HCT116 (cell line): ENCODE results near the gene ADD2. TPM values are rescaled to one million over a fixed set of nuclear protein-coding genes. Genes with fewer than 3 reads are reported as not detected.

ENCODE experiments used
- ATAC-seq: fragments of 200-7000 bp; cut with Tn5 transposase; 2 replicates; pipeline ENCODE4 v1.9.1; 2020; ENCODE audit warnings: mild to moderate bottlenecking, moderate library complexity
- BruUV-seq: library from RNA; stranded (reverse); fragments of 400-500 nt; replicated peaks from 2 replicates; lab custom pipeline; 2021; lab: Mats Ljungman, UMichigan
- CTCF ChIA-PET: fragments of 300-600 bp; sonication (Branson Sonifier 250); formaldehyde crosslinking; loops from one replicate; lab custom pipeline; 2021; ENCODE audit warnings: antibody characterized with exemption; lab: Charles Lee
- POLR2A ChIA-PET: fragments of 300-600, 350-600 bp; sonication (Branson Sonifier 250); formaldehyde crosslinking; loops from one replicate; lab custom pipeline; 2021; ENCODE audit warnings: antibody characterized with exemption; lab: Charles Lee
- RAD21 ChIA-PET, 2 experiments: fragments of 300-600 bp; sonication (Branson Sonifier 250); formaldehyde crosslinking; loops; one replicate each; lab custom pipeline; 2023; ENCODE audit warnings: low total read pairs in 2 of 2; ENCODE audit not compliant: uncharacterized antibody in 2 of 2, unreplicated experiment in 2 of 2, low non-redundant PET in 1 of 2; lab: Charles Lee
- DNase-seq: peaks from one replicate; pipeline ENCODE4 v3.0.0-alpha.2; 2010; ENCODE audit warnings: low read depth, low spot score
- H2AFZ ChIP-seq: fragments of 200-600 bp; shearing (Covaris generic), sonication (generic); 2 replicates; pipeline ENCODE4 v1.6.1; 2017; ENCODE audit warnings: low read depth, mixed run types, mixed read lengths, antibody characterized with exemption, low read length; ENCODE audit not compliant: poor library complexity, severe bottlenecking
- H3K27ac ChIP-seq: 2 replicates; pipeline ENCODE4 v1.5.1; 2012; ENCODE audit warnings: low read depth, low read length
- H3K27me3 ChIP-seq: fragments of 200-600 bp; sonication (generic); 2 replicates; pipeline ENCODE4 v1.6.1; 2016; ENCODE audit warnings: mixed run types, low read length, mixed read lengths; ENCODE audit not compliant: insufficient read depth
- H3K36me3 ChIP-seq, 2 experiments: fragments of 200-500 bp in 1 of 2; fragments of 200-600 bp in 1 of 2; sonication (Bioruptor generic) in 1 of 2; sonication (generic) in 1 of 2; 2 replicates each; pipeline versions ENCODE4 v1.5.1 to v1.6.1; 2014 to 2016; ENCODE audit warnings: low read length in 2 of 2, inconsistent platforms in 1 of 2, mixed read lengths in 1 of 2, mixed run types in 1 of 2; ENCODE audit not compliant: insufficient read depth in 2 of 2, control insufficient read depth in 1 of 2
- H3K4me1 ChIP-seq, 2 experiments: fragments of 200-600 bp in 1 of 2; sonication (generic) in 1 of 2; 2 replicates each; pipeline versions ENCODE4 v1.5.1 to v1.6.1; 2012 to 2017; ENCODE audit warnings: low read length in 2 of 2, inconsistent platforms in 1 of 2, mild to moderate bottlenecking in 1 of 2, mixed read lengths in 1 of 2, mixed run types in 1 of 2, moderate library complexity in 1 of 2; ENCODE audit not compliant: insufficient read depth in 2 of 2, control insufficient read depth in 1 of 2
- H3K4me2 ChIP-seq: fragments of 200-600 bp; sonication (generic); 2 replicates; pipeline ENCODE4 v1.6.1; 2017; ENCODE audit warnings: mixed run types, low read length, mixed read lengths
- H3K4me3 ChIP-seq, 2 experiments: fragments of 200-600 bp in 1 of 2; sonication (generic) in 1 of 2; replicated peaks in 1 of 2; 2 replicates each; pipeline ENCODE4 v1.5.1; 2011 to 2016; ENCODE audit warnings: low read length in 2 of 2, control low read depth in 1 of 2, low read depth in 1 of 2, mild to moderate bottlenecking in 1 of 2, mixed read lengths in 1 of 2, mixed run types in 1 of 2
- H3K79me2 ChIP-seq: fragments of 200-600 bp; sonication (generic); 2 replicates; pipeline ENCODE4 v1.6.1; 2017; ENCODE audit warnings: mild to moderate bottlenecking, mixed run types, low read length, moderate library complexity, mixed read lengths; ENCODE audit not compliant: insufficient read depth
- H3K9ac ChIP-seq: fragments of 200-600 bp; sonication (generic); 2 replicates; pipeline ENCODE4 v1.6.1; 2016; ENCODE audit warnings: low read length, mixed read lengths
- H3K9me2 ChIP-seq: fragments of 200-600 bp; sonication (generic), shearing (Covaris generic); 2 replicates; pipeline ENCODE4 v1.6.1; 2017; ENCODE audit warnings: mixed run types, mild to moderate bottlenecking, moderate library complexity; ENCODE audit not compliant: insufficient read depth
- H3K9me3 ChIP-seq, 2 experiments: fragments of 200-500 bp in 1 of 2; fragments of 200-600 bp in 1 of 2; sonication (Bioruptor generic) in 1 of 2; sonication (generic) in 1 of 2; 2 replicates each; pipeline ENCODE4 v1.6.1; 2014 to 2017; ENCODE audit warnings: low read length in 2 of 2, mixed read lengths in 2 of 2, inconsistent platforms in 1 of 2, low read depth in 1 of 2, mild to moderate bottlenecking in 1 of 2, mixed run types in 1 of 2, moderate library complexity in 1 of 2; ENCODE audit not compliant: control insufficient read depth in 1 of 2, insufficient read depth in 1 of 2
- H4K20me1 ChIP-seq: fragments of 200-600 bp; sonication (generic), shearing (Covaris generic); 2 replicates; pipeline ENCODE4 v1.6.1; 2017; ENCODE audit warnings: mixed run types, mild to moderate bottlenecking, moderate library complexity; ENCODE audit not compliant: insufficient read depth
- CBX3 ChIP-seq: IDR thresholded peaks from 2 replicates; pipeline ENCODE4 v1.6.1; 2012; ENCODE audit warnings: low read depth
- CEBPB ChIP-seq: IDR thresholded peaks from 2 replicates; pipeline ENCODE4 v1.6.1; 2012; ENCODE audit warnings: low read depth
- EGR1 ChIP-seq: IDR thresholded peaks from 2 replicates; pipeline ENCODE4 v1.6.1; 2012; ENCODE audit warnings: low read depth
- ELF1 ChIP-seq: IDR thresholded peaks from 2 replicates; pipeline ENCODE4 v1.6.1; 2012; ENCODE audit warnings: low read depth, borderline replicate concordance
- EZH2 ChIP-seq: fragments of 200-600 bp; sonication (generic); IDR thresholded peaks from 2 replicates; pipeline ENCODE4 v1.6.1; 2017; ENCODE audit warnings: antibody characterized with exemption, mixed run types
- EZH2phosphoT487 ChIP-seq: fragments of 200-600 bp; IDR thresholded peaks from 2 replicates; pipeline ENCODE4 v1.6.1; 2018; ENCODE audit warnings: antibody characterized with exemption, borderline replicate concordance
- FOSL1 ChIP-seq: IDR thresholded peaks from 2 replicates; pipeline ENCODE4 v1.6.1; 2012; ENCODE audit warnings: low read depth
- POLR2AphosphoS5 ChIP-seq: IDR thresholded peaks from 2 replicates; pipeline ENCODE4 v1.6.1; 2011; ENCODE audit warnings: mild to moderate bottlenecking, low read depth, low read length, moderate library complexity
- SRF ChIP-seq: IDR thresholded peaks from 2 replicates; pipeline ENCODE4 v1.6.1; 2012; ENCODE audit warnings: low read depth
- TCF7L2 ChIP-seq: IDR thresholded peaks from 2 replicates; pipeline ENCODE4 v1.7.0; 2011; ENCODE audit warnings: borderline replicate concordance, inconsistent platforms; ENCODE audit not compliant: insufficient read depth, insufficient read length; ENCODE audit errors: extremely low read depth
- ZFX ChIP-seq: fragments of 450-650 bp; IDR thresholded peaks from 2 replicates; pipeline ENCODE4 v1.6.1; 2017
- intact Hi-C: fragments of 100-400 bp; cut with micrococcal nuclease; formaldehyde crosslinking; loops from 2 replicates; pipeline ENCODE4 v1.10.0; 2022
- total RNA-seq: library from RNA; stranded (reverse); gene quantifications from one replicate; pipeline ENCODE4 v1.2.1, GENCODE V29; 2021; ENCODE audit not compliant: unreplicated experiment
- TF ChIP-seq, protein P1 (sequence below): IDR thresholded peaks from 2 replicates; pipeline ENCODE4 v1.6.1; 2012

ADD2 gene
- total RNA-seq, 1 experiment from 2014 or later = 0.15 TPM

DNA sequence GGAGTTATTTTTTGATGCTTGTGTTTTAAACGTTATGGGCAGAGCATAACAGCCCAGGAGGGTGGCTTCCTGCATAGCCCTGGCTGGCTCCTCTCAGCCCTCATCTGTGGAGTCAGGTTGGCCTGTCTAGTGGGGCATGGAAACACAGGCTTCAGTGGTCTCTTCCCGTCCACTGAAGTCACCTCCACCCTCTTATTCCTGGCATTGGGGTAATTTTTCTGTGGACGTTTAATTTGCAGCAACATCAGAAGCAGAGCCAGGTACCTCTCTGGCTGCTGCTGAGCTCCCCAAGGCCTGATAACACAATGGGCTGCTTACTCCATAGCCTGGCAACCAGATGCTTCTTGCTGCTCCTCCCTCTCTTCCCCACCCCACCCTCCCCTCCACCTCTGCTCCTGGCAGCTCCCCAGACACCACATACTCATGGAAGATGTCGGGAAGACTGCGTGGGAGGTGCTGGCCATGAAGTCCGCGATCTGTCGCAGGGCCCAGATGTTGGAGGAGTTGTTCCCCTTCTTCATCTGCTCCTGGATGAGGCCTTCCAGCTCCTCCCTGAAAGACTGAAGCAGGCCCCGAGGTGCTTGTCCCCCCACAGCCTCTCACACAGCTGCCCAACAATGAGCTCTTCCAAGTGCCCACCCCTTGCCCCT, 64.0 kb downstream of the ADD2 start:
- no peaks in the 10 kb centered on the region for H3K9me3 ChIP-seq
- CTCF ChIA-PET = no interaction called here
- RAD21 ChIA-PET = no interaction called here
- H3K36me3 ChIP-seq = no peaks in the 10 kb centered on the region
- no peaks in the 10 kb centered on the region for H3K9me2 ChIP-seq
- no peak overlapping the region for H2AFZ ChIP-seq
- TF ChIP-seq CBX3 (no peak), EZH2phosphoT487 (no peak), CEBPB (no peak), FOSL1 (no peak), EZH2 (no peak), TCF7L2 (no peak), SRF (no peak)
- H3K79me2 ChIP-seq = no peaks in the 10 kb centered on the region
- POLR2A ChIA-PET = no interaction called here
- BruUV-seq = no TSS peak
- no peak overlapping the region for H3K4me2 ChIP-seq
- ATAC-seq (no peak), DNase-seq (no peak)
- H3K9ac ChIP-seq = no peak overlapping the region
- intact Hi-C loops = no loop called here
- no peaks in the 10 kb centered on the region for H3K4me1 ChIP-seq
- H3K27me3 ChIP-seq = no peaks in the 10 kb centered on the region
- H3K4me3 ChIP-seq = no peak overlapping the region
- H3K27ac ChIP-seq = no peak overlapping the region
- H4K20me1 ChIP-seq = no peaks in the 10 kb centered on the region

GRCh38 chr2:70702711-70703395, 65.1 kb downstream of the ADD2 start:
- H3K9me2 ChIP-seq = no peaks in the 10 kb centered on the region
- TF ChIP-seq ZFX = no peak
- TF ChIP-seq, protein P1, sequence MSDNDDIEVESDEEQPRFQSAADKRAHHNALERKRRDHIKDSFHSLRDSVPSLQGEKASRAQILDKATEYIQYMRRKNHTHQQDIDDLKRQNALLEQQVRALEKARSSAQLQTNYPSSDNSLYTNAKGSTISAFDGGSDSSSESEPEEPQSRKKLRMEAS = no peak
- no peak for TF ChIP-seq EGR1
- no peak for TF ChIP-seq EZH2
- no peak for TF ChIP-seq EZH2phosphoT487
- no peak for TF ChIP-seq ELF1
- no peak for TF ChIP-seq POLR2AphosphoS5
- TF ChIP-seq CBX3 = no peak
- TF ChIP-seq SRF = no peak
- H2AFZ ChIP-seq = no peak overlapping the region
- CTCF ChIA-PET = no interaction called here
- H3K9ac ChIP-seq = no peak overlapping the region
- no peaks in the 10 kb centered on the region for H3K36me3 ChIP-seq
- intact Hi-C loops = no loop called here
- no peaks in the 10 kb centered on the region for H3K9me3 ChIP-seq
- DNase-seq = no peak
- POLR2A ChIA-PET = no interaction called here
- no peaks in the 10 kb centered on the region for H4K20me1 ChIP-seq
- no peaks in the 10 kb centered on the region for H3K27me3 ChIP-seq
- RAD21 ChIA-PET = no interaction called here
- H3K27ac ChIP-seq = no peak overlapping the region
- H3K4me1 ChIP-seq = no peaks in the 10 kb centered on the region
- no TSS peak for BruUV-seq
- no peak for ATAC-seq
- H3K4me2 ChIP-seq = no peak overlapping the region
- H3K4me3 ChIP-seq = no peak overlapping the region
- H3K79me2 ChIP-seq = no peaks in the 10 kb centered on the region
